ENCODE data around the gene SH3BP5.
A peak's percentile ranks its signal among the peaks of the same experiment; 100 is the strongest.

Gene SH3BP5

DNA sequence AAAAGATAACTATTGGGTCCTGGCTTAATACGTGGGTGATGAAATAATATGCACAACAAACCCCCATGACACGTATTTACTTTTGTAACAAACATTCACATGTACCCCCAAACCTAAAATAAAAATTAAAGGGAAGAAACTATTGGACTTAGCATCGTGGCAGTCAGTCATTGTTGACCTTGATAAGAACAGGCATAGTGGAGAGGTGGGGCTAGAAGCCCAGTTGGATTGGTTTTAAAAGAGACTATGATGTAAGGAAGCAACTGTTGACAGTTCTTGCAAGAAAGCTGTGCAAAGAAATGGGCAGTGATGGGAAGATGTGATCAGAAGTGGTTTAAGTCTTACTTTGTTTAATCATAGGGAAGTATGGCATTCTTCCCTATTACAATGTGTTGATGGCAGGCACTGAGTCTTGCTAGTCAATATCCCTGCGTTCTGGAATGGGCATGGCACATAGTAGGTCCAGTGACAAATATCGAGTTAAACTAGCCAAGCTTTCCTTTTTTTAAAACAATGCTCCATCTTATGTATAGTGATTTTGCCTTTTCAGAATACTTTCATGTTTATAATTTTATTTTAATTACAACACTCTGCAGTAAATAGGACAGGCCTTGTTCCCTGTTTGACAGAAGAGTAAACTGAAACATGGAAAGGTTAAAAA, 88.4 kb downstream of the SH3BP5 start:
- no peak for DNase-seq

DNA sequence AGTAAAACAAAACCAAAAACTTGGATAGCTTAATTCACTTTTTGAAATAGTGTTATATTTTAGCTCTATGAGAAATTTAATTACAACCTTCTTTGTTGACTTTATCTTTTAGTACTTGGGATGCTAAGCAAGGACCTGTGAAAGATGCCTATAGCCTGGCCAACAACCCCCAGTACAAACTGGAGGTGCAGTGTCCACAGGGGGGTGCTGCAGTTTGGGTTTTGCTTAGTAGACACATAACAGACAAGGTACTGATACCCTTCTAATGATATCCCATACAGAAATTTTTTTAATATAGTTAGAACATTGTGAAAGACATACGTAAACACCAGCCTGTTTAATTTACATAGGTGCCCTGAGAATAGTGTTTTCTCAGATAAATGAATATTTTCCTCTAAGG, 91.0 kb downstream of the SH3BP5 start:
- DNase-seq, result peak in 1 of 2 experiments; percentile 2

DNA sequence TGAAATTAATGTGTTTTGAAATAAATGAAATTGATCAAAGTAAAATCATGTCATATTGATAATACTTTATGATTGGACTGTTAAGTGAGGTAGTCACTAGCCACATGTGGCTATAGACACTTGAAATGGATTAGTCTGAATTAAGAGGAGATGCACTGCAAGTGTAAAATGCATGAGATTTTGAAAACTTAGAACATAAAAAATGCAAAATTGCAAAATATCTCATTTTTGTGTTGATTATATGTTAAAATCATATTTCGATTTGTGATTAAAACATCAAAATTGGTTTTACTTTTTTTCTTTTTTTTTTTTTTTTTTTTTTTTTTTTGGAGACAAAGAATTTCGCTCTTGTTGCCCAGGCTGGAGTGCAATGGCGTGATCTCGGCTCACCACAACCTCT, 103.1 kb downstream of the SH3BP5 start:
- no peak for DNase-seq

DNA sequence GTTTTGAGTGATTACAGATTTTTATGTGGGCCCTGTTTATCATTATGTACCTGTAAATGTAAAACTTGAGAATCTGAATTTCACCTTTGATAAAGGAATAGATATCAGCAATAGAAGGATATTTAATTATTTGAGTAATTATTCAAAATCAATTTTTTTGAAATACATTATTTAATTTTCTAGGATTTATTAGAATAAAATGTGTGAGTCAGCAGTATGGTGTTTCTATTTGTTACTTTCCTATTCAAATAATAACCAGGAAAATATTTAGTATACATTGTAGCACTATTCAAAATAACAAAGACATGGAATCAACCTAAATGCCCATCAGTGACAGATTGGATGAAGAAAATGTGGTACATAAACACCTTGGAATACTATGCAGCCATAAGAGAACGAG, 104.2 kb downstream of the SH3BP5 start:
- DNase-seq, result no peak

DNA sequence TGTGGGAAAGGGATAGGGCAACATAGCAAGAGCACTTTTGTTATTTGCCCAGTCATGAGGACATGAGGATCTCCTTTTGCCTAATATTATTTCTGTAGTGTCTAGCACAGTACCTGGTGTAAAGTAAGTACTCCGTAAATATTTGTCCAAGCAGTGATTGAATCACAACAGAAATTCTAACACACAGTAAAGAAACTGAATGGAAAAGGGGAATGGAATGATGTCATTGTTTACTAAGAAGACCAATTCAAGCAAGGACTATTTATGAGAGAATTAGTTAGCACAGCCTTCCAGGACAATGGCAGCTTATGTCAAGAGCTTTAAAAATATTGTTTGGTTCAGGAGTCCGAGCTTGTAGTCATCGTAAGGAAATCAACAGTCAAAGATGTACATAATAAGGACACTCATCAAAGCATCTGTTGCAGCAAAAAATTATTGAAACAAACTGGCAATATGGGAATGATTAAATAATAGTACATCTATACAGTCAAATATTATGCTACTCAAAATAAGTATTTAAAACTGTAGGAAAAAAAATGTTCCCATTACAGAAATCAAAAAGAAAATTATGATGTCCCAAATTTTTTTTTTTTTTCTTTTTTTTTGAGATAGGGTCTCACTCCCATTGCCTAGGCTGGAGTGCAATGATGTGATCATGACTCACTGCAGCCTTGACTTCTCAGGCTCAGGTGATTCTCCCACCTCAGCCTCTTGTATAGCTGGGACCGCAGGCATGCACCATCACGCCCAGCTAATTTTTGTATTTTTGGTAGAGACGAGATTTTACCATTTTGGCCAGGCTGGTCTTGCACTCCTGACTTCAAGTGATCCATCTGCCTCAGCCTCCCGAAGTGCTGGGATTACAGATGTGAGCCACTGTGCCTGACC, 108.5 kb downstream of the SH3BP5 start:
- no peak for DNase-seq

DNA sequence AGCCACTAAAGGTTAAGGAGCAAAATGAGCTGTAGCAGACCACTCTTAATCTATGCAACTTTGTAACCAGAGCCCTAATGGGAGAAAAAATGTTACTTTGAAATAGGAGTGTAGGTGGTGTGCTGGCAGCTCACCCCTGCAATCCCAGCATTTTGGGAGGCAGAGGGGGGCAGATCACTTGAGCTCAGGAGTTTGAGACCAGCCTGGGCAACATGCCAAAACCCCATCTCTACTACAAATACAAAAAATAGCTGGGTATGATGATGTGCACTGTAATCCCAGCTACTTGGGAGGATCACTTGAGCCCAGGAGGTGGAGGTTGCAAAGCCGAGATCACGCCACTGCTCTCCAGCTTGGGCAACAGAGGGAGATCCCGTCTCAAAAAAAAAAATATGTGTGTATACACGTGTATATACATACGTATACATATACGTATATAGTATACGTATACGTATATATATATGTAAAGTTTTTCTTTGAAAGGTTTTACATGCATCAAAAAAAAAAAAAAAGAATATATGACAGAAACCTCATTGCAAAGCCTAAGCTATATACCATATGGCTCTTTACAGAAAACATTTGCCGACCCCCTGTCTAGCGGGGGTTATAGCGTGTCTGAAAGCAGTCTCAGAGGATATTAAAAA, 110.7 kb downstream of the SH3BP5 start:
- DNase-seq, result no peak

DNA sequence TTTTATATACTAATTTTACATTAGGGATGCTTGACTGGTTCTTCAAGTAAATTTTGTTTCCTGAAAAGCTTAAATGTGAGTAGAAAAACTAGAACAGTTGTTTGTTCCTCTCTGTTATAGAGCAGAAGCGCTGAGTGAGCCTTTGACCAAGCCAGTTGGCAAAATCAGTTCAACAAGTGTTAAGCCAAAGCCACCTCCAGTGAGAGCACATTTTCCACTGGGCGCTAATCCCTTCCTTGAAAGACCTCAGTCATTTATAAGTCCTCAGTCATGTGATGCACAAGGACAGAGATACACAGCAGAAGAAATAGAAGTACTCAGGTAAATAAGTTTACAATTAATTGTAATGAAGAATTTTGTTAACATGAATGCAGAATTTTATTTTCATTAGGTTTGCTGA, 111.7 kb downstream of the SH3BP5 start:
- peak in 1 of 2 experiments; percentile 0 for DNase-seq

DNA sequence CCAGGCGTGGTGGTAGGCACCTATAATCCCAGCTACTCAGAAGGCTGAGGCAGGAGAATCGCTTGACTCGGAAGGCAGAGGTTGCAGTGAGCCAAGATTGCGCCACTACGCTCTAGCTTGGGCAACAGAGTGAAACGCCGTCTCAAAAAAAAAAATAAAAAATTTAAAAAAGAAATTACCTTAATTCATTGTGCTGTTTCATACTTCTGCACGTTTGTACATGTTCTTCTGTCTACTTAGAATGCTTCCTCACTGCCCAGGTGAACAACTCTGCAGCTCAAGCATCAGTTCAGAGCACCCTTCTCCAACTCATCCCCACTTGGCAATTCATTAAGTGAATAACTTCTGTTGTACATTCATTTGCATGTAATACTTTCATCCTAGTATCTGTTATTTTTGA, 112.3 kb downstream of the SH3BP5 start:
- DNase-seq, result no peak

DNA sequence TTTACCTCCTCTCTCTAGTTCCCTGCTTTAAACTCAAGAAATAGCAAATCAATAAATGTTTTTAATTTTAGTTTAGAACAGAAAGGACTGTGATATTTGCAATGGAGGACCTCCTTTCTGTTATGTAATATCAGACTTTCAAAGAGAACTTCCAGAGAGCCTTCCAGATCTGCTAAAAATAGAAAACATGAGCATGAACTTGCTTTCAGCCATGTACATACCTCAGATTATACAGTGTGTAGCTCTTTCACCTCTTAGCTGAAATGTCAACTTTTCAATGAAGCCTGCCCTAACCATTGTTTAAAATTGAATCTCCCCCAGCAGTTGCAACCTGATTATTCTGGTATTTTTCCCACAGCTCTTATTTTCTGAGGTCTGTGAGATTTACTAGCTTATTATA, 113.7 kb downstream of the SH3BP5 start:
- no peak for DNase-seq

DNA sequence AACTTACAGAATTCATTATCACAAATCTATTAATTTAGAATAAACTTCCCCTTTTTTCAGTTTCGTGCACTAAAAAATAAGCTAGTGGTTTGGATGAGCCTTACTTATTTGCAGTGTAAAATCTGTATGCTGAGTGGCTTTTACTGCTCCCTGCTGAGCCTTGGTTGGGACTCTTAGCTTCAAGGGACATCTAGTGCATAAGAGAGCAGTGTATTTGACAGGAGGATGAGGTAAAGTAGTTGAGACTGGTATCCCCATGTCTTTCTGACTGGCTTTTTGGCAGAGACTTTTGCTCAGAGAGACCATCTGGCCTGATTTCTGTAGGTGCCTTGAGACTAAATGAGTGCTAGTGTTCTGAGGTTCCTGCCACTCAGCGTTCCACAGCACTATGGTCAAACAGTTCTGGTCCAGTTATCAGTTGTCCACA, 114.5 kb downstream of the SH3BP5 start:
- DNase-seq, result no peak

DNA sequence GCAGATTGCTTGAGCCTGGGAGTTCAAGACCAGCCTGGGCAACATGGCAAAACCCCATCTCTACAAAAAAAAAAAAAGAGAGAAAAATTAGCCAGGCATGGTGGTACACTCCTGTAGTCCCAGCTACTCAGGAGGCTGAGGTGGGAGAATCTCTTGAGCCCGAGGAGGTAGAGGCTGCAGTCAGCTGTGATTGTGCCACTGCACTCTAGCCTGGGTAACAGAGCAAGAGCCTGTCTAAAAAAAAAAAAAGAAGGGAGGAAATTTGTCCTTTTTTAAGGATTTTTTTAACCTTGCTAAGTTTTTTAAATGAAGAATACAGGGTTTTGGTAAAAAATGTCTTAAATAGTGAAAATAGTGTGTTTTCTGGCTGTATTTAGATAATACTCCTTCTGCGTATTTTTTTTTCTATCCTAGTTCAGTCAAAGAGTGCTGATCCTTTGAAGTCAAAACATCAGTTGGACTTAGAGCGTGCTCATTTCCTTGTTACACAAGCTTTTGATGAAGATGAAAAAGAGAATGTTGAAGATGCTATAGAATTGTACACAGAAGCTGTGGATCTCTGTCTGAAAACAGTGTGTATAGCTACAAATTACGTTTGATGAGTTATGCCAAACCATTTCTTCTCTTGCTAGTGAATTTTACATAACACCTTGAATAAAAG, 115.2 kb downstream of the SH3BP5 start:
- DNase-seq, result no peak

DNA sequence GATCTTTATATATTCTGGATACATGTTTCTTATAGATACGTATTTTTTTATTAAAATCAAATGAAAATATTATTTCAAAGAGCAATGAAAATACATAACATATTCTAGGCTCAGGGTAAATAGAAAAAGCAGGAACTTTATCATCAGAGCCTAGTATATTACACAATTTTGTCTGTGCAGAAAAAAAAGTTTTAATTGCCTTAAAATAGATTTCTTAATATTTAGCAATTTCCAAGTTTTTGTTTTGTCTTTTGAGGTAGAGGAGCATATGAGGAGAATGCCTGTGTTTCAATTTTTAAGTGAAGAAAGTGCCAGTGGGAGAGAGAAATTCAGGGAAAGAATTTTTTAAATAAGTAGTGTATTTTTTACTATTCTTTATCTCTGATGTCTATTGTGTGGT, 115.9 kb downstream of the SH3BP5 start:
- no peak for DNase-seq

DNA sequence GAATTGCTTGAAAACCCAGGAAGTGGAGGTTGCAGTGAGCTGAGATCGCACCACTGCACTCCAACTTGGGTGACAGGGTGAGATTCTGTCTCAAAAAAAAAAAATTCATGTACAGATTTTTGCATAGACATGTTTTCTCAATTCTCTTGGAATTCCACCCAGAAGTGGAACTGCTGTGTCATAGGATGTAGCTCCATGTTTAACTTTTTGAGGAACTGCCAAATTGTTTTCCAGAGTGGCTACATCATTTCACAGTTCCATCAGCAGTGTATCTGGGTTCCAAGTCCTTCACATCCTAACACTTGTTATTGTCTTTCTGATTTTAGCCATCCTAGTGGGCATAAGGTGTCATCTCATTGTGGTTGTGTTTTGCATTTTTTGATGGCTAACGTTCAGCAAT, 116.4 kb downstream of the SH3BP5 start:
- DNase-seq, result no peak

DNA sequence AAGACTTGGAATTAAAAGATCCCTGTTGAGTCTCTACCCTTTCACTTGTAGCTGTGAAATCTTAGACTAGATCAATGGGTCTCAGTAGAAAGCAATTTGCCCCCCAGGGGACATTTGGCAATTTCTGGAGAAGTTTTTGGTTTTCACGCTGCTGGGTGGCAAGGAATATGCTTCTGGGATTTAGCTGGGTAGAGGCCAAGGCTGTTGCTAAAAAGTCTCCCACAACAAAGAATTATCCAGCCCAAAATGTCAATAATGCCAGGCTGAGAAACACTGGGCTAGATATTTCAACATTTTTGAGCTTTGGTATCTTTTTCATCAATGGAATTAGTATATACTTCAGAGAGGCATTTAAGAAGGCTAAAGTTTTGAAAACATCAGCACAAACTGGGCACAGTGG, 117.6 kb downstream of the SH3BP5 start:
- no peak for DNase-seq

DNA sequence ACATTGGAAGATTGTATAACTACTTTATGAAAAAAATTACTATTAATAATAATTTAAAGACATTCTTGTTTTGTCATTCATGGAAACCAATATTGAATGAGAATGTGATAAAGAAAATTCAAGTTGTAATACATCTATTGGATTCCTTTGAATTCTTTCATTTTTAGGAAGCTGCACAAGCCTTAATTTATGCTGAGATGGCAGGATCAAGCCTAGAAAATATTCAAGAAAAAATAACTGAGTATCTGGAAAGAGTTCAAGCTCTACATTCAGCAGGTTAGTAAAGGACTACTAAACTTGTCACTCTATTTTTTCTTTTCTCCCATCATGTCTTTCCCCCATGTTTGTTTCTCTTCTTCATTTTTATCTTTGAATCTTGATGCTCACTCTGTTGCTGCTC, 120.4 kb downstream of the SH3BP5 start:
- DNase-seq, result no peak

DNA sequence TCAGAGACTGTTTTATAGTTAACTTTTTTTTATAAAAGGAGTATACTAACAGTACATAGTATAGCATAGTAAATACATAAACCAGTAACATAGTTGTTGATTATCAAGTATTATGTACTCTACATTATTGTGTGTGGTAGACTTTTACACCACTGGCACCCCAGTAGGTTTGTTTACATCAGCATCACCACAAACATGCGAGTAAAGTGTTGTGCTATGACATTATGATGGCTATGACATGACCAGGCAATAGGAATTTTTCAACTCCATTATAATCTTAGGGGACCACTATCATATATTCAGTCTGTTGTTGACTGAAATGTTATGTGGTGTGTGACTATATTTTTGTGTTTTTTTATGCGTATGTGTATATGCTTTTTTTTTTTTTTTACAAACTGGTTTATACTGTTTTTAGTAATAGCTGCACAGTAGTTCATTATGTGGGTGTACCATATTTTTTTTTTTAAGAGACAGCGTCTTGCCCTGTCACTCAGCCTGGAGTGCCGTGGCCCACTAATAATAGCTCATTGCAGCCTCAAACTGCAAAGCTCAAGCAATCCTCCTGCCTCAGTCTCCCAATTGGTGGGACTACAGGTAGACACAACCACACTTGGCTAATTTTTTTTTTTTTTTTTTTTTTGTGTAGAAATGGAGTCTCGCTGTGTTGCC, 124.4 kb downstream of the SH3BP5 start:
- no peak for DNase-seq

DNA sequence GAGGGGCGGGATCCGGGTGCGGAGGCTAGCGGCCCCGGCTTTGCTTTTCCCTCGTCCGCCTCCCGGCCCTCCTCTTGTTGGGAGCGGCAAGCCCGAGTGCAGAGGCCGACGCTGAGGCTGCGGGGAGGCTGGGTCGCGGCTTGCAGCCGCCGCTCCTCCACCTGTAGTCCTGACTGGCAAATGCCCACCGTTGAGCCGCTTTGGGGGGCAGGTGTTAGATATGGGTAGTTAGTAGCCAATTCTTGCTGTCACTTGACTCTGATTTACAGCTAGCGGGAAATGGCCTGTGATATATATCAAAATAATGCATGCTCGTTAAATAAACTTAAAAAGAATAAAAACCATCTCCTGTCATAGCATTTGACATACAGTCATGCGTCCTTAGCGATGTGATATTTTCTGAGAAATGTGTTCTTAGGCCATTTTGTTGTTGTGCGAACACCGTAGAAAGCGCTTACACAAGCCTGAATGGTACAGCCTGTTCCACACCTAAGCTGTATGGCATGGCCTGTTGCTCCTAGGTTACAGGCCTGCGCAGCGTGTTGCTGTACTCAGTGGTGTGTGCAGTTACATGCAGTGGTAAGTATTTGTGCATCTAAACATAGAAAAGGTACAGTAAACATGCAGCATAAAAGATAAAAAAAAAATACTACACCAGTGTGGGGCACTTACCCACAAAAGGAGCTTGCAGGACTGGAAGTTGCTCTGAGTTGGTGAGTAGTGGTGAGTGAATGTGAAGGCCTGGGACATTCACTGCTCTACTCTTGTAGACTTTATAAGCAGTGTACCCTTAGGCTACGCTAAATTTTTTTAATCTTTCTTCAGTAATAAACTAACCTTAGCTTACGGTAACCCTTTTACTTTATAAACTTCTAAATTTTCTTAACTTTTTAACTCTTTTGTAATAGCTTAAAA, 125.5 kb downstream of the SH3BP5 start:
- no peak for DNase-seq

DNA sequence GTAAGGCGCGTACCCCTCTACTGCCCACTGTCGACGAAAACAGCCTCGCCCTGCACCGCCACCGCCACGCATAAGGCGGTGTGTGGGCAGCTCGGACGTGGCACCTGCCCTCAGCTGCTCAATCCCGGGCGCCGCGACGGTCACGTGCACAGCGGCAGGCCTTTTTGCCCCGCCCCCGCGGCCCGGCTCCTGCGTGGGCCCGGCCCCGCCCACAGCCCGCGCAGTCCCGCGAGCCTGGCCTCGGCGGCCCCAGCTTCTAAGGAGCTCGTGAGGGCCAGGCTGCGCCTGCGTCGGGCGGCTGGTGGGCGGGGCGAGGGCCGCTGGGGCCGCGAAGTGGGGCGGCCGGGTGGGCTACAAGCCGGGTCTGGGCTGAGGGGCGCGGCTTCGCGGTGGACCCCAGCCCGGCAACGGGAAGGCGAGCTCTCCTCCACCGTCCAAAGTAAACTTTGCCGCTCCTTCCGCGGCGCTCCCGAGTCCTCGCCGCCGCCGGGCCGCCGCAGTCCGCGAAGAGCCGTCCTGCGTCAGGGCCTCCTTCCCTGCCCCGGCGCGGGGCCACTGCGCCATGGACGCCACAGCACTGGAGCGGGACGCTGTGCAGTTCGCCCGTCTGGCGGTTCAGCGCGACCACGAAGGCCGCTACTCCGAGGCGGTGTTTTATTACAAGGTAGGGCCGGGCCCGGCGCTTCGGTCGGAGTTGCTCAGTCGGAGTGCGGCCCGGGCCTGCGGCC, 126.3 kb downstream of the SH3BP5 start, which contains the start of gene CAPN7:
TSS of gene CAPN7 (plus strand) at position 313 of the 728 bp plus-strand sequence. CDS start at position 563, 250 bp downstream.
- DNase-seq, result no peak

DNA sequence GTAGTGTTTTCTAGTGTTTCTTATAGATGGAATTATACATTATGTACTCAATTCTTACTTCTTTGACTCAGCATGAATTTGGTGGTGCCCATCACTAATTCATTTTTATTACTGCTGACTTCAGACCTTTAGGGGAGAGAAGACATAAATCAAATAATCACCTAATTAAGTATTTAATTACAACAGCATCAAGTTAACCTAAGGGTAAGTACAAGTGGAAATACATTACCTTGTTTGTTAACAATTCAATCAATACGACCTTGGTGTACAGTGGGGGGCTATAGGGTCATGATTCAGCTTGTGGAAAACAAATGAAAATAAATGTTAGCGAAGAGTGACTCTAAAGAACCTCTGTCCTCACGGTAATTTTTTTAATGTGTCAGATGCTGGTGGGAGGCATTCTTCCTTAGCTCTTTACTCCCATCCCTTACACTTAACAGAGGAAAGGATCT, 126.9 kb downstream of the SH3BP5 start:
- DNase-seq, result no peak

Measured in NCI-H526 (cell line).